Ovary (tissue), 10 donors: ENCODE results near the gene KCNG2. TPM values are rescaled to one million over a fixed set of nuclear protein-coding genes. Genes with fewer than 3 reads are reported as not detected.

Experiments used
- DNase-seq, 5 donors: peaks; one replicate each; pipeline ENCODE4 v3.0.0-alpha.2; 2019 to 2020
- H3K27ac ChIP-seq, 2 donors: fragments of 200-600 bp; one replicate each; pipeline versions ENCODE4 v1.5.1 to v1.8.0; 2019 to 2022
- H3K27me3 ChIP-seq: fragments of 200-600 bp; one replicate; pipeline ENCODE4 v1.8.0; 2022
- H3K36me3 ChIP-seq: fragments of 200-600 bp; sonication (generic); one replicate; pipeline ENCODE4 v1.5.1; 2019
- H3K4me1 ChIP-seq: one replicate; pipeline ENCODE4 v1.8.1; 2013; ENCODE audit warnings: mild to moderate bottlenecking, moderate library complexity; ENCODE audit not compliant: insufficient read depth
- H3K4me3 ChIP-seq: fragments of 200-600 bp; sonication (generic); one replicate; pipeline ENCODE4 v1.5.1; 2017
- H3K9me3 ChIP-seq, 2 donors: fragments of 200-600 bp in 1 of 2; sonication (generic) in 1 of 2; one replicate each; pipeline versions ENCODE4 v1.5.1 to v1.8.1; 2013 to 2019; ENCODE audit warnings: mild to moderate bottlenecking in 1 of 2, moderate library complexity in 1 of 2
- CTCF ChIP-seq, 3 donors: fragments of 450-650 bp in 2 of 3; fragments of 200-600 bp in 1 of 3; IDR thresholded peaks; one replicate each; pipeline versions ENCODE4 v1.5.1 to v1.8.0; 2016 to 2022; ENCODE audit warnings: antibody characterized with exemption in 3 of 3, mild to moderate bottlenecking in 1 of 3
- EP300 ChIP-seq: sonication (generic); formaldehyde crosslinking; IDR thresholded peaks from one replicate; pipeline ENCODE4 v1.6.1; 2017; ENCODE audit warnings: antibody characterized with exemption
- POLR2A ChIP-seq: fragments of 450-650 bp; IDR thresholded peaks from one replicate; pipeline ENCODE4 v1.6.1; 2017; ENCODE audit warnings: antibody characterized with exemption, mild to moderate bottlenecking, moderate library complexity
- WGBS, 3 donors: extraction: QIAGEN DNeasy Blood & Tissue Kit in 1 of 3; methylation state at CpG; one replicate each; pipeline versions ENCODE4 v1.1.5 to v1.1.7; 2013 to 2017; 5-methylcytosine and 5-hydroxymethylcytosine counted together
- intact Hi-C, 4 donors: fragments of 100-400 bp; cut with DNase I; formaldehyde crosslinking; loops; one replicate each; pipeline versions ENCODE4 v1.11.0 to v1.15.1; 2022 to 2023
- long read RNA-seq, 3 donors: library from polyadenylated mRNA in 2 of 3; unstranded in 2 of 3; transcript quantifications; one replicate each; pipeline ENCODE4 v2.0.0 and lab custom pipeline, GENCODE V29; 2021 to 2026
- polyA plus RNA-seq, 2 donors: library from polyadenylated mRNA; stranded (reverse); fragments of 200-250 nt in 1 of 2; fragments of 350-450 nt in 1 of 2; fragmentation: Illumina TruSeq in 1 of 2; extraction: RNeasy Lipid Tissue Mini Kit (QIAGEN cat#74804) in 1 of 2; gene quantifications; one replicate each; pipeline ENCODE4 v1.2.3, GENCODE V29; 2013 to 2014
- total RNA-seq, 7 donors: library from RNA; depleted of rRNA in 2 of 7; stranded (reverse); fragments of >200 nt in 2 of 7; fragmentation: NEBNext Ultra II Directional in 3 of 7; extraction: Animal tissue kit (Norgen Biotek cat#: 25700) in 3 of 7; gene quantifications; one replicate each; pipeline versions ENCODE4 v1.1.0 to v1.2.4, GENCODE V29; 2016 to 2023
- donor health status: DM: no; HTN: no; CAD: no; lungs with moderate emphysema.
- donor health status: DM: no; HTN: no; CAD: no.
- donor health status: Bipolar disorder and iron deficiency.
- donor health status: DM: yes; HTN: yes; CAD: no.
- donor health status: DM: no; HTN: no; CAD: no.
- donor health status: DM: yes; HTN: yes; CAD: no.

Gene KCNG2
- total RNA-seq (under 1 TPM in 5 of 7 donors, not detected in 2; 0.17 to 0.80 (median 0.23) TPM), polyA plus RNA-seq (under 1 TPM in 1 of 2 donors, not detected in 1; 0.10 TPM)
- long read RNA-seq, donor 1, result 0 reads
- long read RNA-seq, donor 2, result 0 reads
- long read RNA-seq, donor 3, partial matches to known transcripts, result 0 of 1 reads
- long read RNA-seq, donor 3, other reads (novel, unspliced or antisense), result 1 of 1 reads

GRCh38 chr18:79797518-79798345 lies at the start of gene KCNG2:
Gene KCNG2 (plus strand): TSS chr18:79797938. CDS start chr18:79863668, 65,730 bp downstream.
- intact Hi-C loops, result no loop called here

GRCh38 chr18:79748321-79749180 lies 49.2 kb upstream of the KCNG2 start:
- WGBS, 3 donors, result 89 to 91% (median 89%) methylated on average over 30 to 36 of the region's 36 CpGs

More at GRCh38 chr18:79797518-79798345, at the start of gene KCNG2:
- Histone ChIP-seq H3K27me3 (no peaks in the 10 kb centered on the region), H3K27ac (no peak within 1 kb of the TSS), H3K36me3 (no peaks in the 10 kb centered on the region), H3K4me1 (no peaks in the 10 kb centered on the region), H3K4me3 (no peak within 1 kb of the TSS), H3K9me3 (no peaks in the 10 kb centered on the region)
- WGBS, 3 donors, result 3 to 17% (median 5%) methylated on average over 16 to 92 of the region's 92 CpGs
- no peak for DNase-seq
- TF ChIP-seq CTCF (IDR thresholded peaks at IDR 0.05) (no peak), POLR2A (no peak), EP300 (no peak)

GRCh38 chr18:79749251-79750191 lies 48.2 kb upstream of the KCNG2 start:
- no peak overlapping the region for H3K4me3 ChIP-seq
- intact Hi-C loops, result no loop called here
- WGBS, 3 donors, result 77 to 83% (median 78%) methylated on average over 48 to 49 of the region's 49 CpGs
- H3K4me1 ChIP-seq, result no peaks in the 10 kb centered on the region
- no peak overlapping the region for H3K27ac ChIP-seq
- no peaks in the 10 kb centered on the region for H3K9me3 ChIP-seq
- TF ChIP-seq CTCF (IDR thresholded peaks at IDR 0.05) (no peak), POLR2A (no peak), EP300 (no peak)
- no peaks in the 10 kb centered on the region for H3K36me3 ChIP-seq
- no peaks in the 10 kb centered on the region for H3K27me3 ChIP-seq
- DNase-seq, result peak in 1 of 5 donors; percentile 31

More at GRCh38 chr18:79748321-79749180, 49.2 kb upstream of the KCNG2 start:
- no peaks in the 10 kb centered on the region for H3K4me1 ChIP-seq
- no peak for TF ChIP-seq CTCF (IDR thresholded peaks at IDR 0.05)
- TF ChIP-seq EP300, result no peak
- no peak for TF ChIP-seq POLR2A
- no peak overlapping the region for H3K27ac ChIP-seq
- H3K36me3 ChIP-seq, result no peaks in the 10 kb centered on the region
- H3K4me3 ChIP-seq, result no peak overlapping the region
- intact Hi-C loops, result no loop called here
- no peaks in the 10 kb centered on the region for H3K27me3 ChIP-seq
- DNase-seq, result no peak
- H3K9me3 ChIP-seq, result no peaks in the 10 kb centered on the region
